GM19238 (cell line): Measurements from ENCODE around the gene PARVB.

Source experiments
- DNase-seq: peaks from one replicate; pipeline ENCODE4 v3.0.0; 2011; ENCODE audit warnings: low spot score; ENCODE audit not compliant: insufficient read length

PARVB gene

GRCh38 chr22:44026630-44027511 is 2.8 kb downstream of the PARVB start:
- DNase-seq: peak; percentile 86

GRCh38 chr22:44028091-44028490 is 4.0 kb downstream of the PARVB start:
- no peak for DNase-seq

- no peak for DNase-seq
Observed at GRCh38 chr22:44029069-44029468, 5.0 kb downstream of the PARVB start.

- DNase-seq: no peak
Observed at GRCh38 chr22:44030051-44030701, 6.1 kb downstream of the PARVB start.

- no peak for DNase-seq
Observed at GRCh38 chr22:44030702-44031082, 6.6 kb downstream of the PARVB start.

DNA sequence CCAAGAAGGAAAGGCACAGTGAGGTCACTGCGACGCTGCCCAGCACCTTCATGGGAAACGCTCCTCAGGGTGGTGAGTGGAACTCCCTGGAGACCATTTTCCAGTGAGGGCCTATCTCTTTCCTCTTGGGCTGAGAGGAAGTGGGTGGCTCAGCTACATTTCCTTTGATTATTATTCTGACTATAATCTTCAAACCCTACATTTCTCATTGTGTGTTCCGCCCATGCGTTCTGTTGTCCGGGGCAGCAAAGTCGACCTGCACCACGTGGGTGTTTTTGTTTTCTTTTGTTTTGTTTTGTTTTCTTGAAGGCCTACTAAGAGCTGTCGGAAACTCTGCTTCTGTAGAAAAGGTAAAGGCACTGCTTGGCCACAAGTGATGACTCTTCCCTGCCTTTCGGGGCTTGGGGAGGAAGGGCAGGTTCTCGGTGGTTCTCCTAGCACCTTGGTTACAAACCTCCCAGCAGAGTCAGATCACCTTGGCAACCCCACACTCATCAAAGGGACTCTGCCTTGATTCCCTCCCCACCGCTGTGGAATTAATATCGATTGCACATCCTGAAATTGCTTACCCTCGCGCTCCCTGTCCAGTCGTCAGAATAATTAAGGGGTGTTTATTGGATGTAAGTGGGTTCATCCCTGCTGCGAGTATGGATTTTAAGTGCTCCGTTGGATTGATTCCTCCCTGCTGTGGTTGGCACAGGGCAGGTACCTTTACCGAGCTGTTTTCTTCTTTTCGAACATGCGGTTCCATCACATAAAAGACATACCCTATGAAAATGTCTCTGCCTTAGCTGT is 7.3 kb downstream of the PARVB start:
- DNase-seq: no peak

- DNase-seq: no peak
Observed at GRCh38 chr22:44032126-44032730, 8.1 kb downstream of the PARVB start.

DNA sequence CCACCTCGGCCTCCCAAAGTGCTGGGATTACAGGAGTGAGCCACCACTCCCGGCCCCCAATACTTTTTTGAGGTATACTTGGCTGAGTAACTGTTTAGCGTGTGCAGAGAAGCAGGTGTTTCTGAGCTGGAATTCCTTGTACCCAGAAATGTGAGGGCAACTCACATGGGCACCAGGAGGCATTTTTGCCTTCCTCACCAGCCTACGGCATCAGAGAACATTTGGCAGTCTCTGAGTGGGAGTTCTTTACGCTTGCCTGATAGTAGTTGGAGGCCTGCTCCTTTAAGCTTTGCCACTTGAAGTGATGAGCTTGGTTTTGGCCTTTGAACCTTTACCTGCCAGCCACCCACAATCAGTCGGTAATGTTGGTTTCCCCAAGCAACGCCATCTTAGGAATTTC is 9.2 kb downstream of the PARVB start:
- DNase-seq: no peak

DNA sequence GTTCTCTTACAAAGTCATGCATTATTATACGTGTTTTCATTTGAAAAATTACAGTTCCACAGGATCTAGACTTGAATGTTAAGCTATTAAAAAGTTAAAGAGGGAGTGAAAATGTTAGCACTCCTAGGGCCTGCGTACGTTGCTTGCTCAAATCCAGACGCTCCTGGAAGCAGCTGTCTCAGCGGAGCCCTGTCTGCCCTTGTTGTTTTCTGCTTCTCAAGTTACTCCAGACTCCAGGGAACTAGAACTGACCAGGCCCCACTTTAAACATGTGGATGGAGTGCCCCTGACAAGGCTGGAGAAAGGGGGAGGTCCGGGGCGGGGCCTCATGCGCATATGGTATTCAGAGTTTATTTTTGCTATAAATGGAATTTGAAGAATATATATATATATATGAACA is 9.6 kb downstream of the PARVB start:
- DNase-seq: no peak

DNA sequence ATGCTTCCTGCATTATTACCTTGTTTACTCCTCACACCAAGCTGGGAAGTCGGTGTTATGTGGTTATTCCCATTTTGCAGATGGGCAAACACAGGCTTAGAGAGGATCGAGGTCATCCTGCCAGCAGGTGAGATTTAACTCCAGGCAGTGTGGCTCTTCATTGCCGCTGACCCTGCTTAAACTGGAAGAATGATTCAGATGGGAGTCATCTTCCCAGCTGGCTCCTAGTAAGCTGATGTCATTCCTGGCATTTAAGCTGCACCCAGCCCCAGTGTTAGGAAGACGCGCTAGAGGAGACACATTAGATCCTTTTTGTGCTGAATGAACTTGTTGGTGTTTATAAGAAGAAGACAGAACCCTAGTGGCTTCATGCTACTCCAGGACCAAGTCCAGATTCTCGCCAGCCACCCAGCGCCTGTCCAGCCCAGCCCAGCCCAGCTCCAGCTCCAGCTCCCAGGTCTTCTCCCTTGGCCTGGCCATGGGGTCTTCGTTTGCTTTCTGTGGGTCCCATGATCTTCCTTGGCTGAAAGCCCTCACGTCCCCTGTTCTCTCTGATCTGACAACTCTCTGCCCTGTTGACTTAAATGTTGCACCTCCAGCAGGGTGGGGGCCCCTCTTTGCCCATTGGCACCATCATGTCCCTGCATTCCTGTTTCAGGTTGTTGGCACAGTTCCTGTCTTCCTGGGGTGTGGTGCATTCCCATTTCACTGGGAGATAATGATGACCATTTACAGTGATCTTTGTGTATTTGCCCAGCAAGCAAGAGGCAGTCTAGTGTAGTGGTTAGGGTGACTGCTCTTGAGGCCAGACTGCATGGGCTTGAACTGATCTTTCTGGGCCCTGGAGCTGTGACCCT is 13.6 kb downstream of the PARVB start:
- DNase-seq: no peak

GRCh38 chr22:44039566-44040171 is 15.6 kb downstream of the PARVB start:
- DNase-seq: no peak

DNA sequence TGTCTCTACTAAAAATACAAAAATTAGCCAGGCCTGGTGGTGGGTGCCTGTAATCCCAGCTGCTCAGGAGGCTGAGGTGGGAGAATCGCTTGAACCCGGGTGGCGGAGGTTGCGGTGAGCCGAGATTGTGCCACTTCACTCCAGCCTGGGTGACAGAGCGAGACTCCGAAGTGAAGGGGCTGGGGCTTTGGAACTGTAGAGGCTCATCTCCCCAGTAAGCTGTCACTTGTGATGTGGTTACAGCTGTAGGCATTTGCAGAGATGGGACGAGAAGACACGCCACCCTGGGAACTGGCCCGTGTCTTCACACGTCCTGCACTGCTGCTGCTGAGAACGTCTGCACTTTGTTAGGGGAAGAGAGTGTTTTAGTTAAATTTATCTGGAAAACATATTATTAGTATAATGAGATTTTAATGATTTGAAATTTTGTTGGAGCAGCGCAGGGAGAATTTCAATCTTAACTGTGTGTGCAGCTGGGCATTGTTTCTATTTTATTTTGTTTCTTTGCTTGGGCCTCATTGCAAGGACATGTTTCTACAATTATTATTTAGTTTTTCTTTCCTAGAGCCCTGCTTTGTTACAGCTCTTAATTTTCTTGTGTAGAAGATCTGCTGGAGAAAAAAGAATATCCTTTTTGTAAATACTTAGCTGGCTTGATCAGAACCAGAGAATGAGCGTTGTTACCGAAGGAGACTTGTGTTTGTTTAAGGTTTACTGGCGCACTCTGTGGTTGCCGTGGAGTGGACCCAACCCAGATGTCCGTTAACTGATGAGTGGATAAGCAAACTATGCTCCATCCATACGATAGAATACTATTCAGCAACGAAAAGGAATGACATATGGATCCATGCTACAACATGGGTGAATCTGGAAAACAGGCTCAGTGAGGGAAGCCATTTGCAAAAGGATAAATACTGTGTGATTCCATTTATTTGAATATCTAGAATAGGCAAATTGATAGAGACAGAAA is 18.4 kb downstream of the PARVB start:
- DNase-seq: peak; percentile 56

DNA sequence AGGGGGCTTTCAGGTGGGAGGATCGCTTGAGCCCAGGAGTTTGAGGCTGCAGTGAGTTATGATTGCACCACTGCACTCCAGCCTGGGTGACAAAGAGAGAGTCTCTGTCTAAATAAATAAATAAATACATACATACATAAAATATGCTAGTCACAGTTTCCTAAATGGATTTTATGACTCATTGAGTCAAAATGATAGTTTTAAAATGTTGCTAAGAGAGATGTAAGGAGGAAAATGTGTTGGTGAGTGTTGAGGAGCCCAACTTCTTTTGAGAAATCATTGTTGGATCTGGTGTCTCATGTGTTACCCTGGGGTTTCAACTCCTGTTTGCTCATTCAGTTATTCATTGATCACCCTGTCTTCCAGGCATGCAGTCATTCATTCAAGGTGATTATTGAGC is 21.0 kb downstream of the PARVB start:
- DNase-seq: no peak

DNA sequence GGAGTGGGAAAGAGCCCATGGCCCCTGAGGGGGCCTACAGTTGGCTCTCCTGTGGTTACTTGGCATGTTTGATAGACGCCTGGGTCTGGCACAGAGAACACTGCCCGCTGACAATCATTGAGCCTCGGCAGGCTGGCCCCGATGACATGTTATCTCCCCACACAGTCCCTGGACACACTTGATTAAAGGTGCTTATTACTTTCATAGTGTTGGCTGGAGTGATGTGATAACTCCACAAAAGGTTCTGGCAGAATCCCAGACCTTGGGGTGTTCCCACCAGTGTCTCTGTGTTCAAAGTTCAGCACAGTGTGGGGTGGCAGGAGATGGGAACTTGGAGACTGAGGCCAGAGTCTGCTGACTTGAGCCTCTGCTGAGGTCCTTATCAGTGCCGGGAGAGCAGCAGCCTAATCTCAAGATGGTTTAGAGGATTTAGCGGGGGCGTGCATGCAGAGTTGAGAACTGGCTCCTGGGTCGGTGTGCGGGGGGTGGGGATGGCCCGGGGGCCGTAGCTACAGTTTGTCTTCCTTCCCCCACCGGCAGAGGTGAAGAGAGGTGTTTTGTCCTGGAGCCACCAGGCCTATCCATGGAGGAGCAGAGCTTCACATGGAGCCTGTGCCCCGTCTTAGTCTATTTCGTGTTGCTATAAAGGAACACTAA is 22.5 kb downstream of the PARVB start:
- DNase-seq: no peak

DNA sequence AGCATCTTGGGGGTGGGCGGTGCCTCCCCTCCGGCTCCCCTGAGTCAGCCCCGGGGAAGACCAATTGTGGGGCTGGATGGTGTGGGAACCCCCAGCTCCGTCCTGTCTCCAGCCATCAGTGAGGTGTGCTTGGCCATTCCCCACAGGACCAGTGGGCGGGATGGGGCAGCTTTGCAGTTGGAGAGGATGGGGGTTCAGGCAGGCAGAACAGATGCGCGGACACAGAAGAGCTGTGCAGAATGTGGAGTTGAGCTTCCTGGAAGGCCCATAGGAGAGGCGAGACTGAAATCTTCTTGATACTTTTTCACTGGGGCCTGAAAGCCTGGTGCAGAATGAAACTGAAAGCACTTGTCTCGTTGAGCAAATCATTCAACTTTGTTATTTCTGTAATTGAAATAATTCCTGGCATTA is 23.8 kb downstream of the PARVB start:
- peak; percentile 58 for DNase-seq

- DNase-seq: no peak
Observed at GRCh38 chr22:44049486-44050231, 25.6 kb downstream of the PARVB start.

GRCh38 chr22:44050766-44051355 is 26.8 kb downstream of the PARVB start:
- DNase-seq: no peak
